Mesenteric fat pad (tissue), 1 donor: Measurements from ENCODE around the gene F12. TPM values are rescaled to one million over a fixed set of nuclear protein-coding genes. Genes with fewer than 3 reads are reported as not detected.
"Not testable (repeated sequence)": the region's sequence is repeated elsewhere in the genome, so short reads cannot be mapped to it uniquely, and the experiment has no call there.

ENCODE experiments used
- DNase-seq: peaks from one replicate; pipeline ENCODE4 v3.0.0-alpha.2; 2020; ENCODE audit warnings: low spot score
- total RNA-seq: library from RNA; stranded (reverse); fragmentation: NEBNext Ultra II Directional; extraction: Animal tissue kit (Norgen Biotek cat#: 25700); gene quantifications from one replicate; pipeline ENCODE4 v1.2.1, GENCODE V29; 2021
- donor health status: DM: yes; HTN: yes; CAD: no.

Gene F12
- total RNA-seq, 1 donor from 2014 or later: not detected

GRCh38 chr5:177432839-177433657, 23.7 kb upstream of the F12 start:
- no peak for DNase-seq

- DNase-seq: no peak
These were observed 22.9 kb upstream of the F12 start for GRCh38 chr5:177432143-177432838.

GRCh38 chr5:177431317-177432142, 22.2 kb upstream of the F12 start:
- DNase-seq: no peak

GRCh38 chr5:177430972-177431316, 21.6 kb upstream of the F12 start:
- no peak for DNase-seq

- no peak for DNase-seq
These were observed 21.0 kb upstream of the F12 start for GRCh38 chr5:177430140-177430951.

GRCh38 chr5:177429248-177430040, 20.1 kb upstream of the F12 start:
- DNase-seq: no peak

GRCh38 chr5:177428574-177429217, 19.3 kb upstream of the F12 start:
- no peak for DNase-seq

- no peak for DNase-seq
These were observed 18.7 kb upstream of the F12 start for GRCh38 chr5:177427919-177428573.

- no peak for DNase-seq
These were observed 18.0 kb upstream of the F12 start for GRCh38 chr5:177427211-177427822.

GRCh38 chr5:177426566-177427210, 17.3 kb upstream of the F12 start, which contains the start of gene GRK6:
Gene GRK6, plus strand, starts transcription at chr5:177426676. Its CDS starts 170 bp downstream, at chr5:177426846.
- DNase-seq: no peak

GRCh38 chr5:177425801-177426565, 16.6 kb upstream of the F12 start:
- DNase-seq: peak; percentile 99

GRCh38 chr5:177425196-177425800, 15.9 kb upstream of the F12 start:
- no peak for DNase-seq

GRCh38 chr5:177423671-177424070, 14.3 kb upstream of the F12 start:
- no peak for DNase-seq

- no peak for DNase-seq
These were observed 11.9 kb upstream of the F12 start for GRCh38 chr5:177421062-177421798.

- DNase-seq: not testable (repeated sequence)
These were observed 11.1 kb upstream of the F12 start for GRCh38 chr5:177420472-177420871.

- no peak for DNase-seq
These were observed 9.7 kb upstream of the F12 start for GRCh38 chr5:177419046-177419445.
